Mucosa of descending colon (tissue), 3 donors: ENCODE data around the gene MSI2. TPM values are rescaled to one million over a fixed set of nuclear protein-coding genes. Genes with fewer than 3 reads are reported as not detected.
A peak's percentile ranks its signal among the peaks of the same experiment; 100 is the strongest.
"Not testable (repeated sequence)": the region's sequence is repeated elsewhere in the genome, so short reads cannot be mapped to it uniquely, and the experiment has no call there.

Experiments used
- ATAC-seq: fragments of 200-7000 bp; cut with Tn5 transposase; one replicate; pipeline ENCODE4 v1.9.1; 2020; ENCODE audit warnings: mild to moderate bottlenecking, moderate library complexity
- DNase-seq, 3 donors: peaks; one replicate each; pipeline ENCODE4 v3.0.0-alpha.2; 2020
- H3K36me3 ChIP-seq: fragments of 200-600 bp; one replicate; pipeline ENCODE4 v1.8.0; 2021; ENCODE audit warnings: low read depth, mild to moderate bottlenecking
- H3K4me1 ChIP-seq: fragments of 200-600 bp; one replicate; pipeline ENCODE4 v1.8.0; 2021; ENCODE audit warnings: low read depth, mild to moderate bottlenecking
- H3K4me3 ChIP-seq: fragments of 200-600 bp; one replicate; pipeline ENCODE4 v1.8.0; 2021; ENCODE audit warnings: mild to moderate bottlenecking
- H3K9me3 ChIP-seq: fragments of 200-600 bp; one replicate; pipeline ENCODE4 v1.8.0; 2021; ENCODE audit warnings: mild to moderate bottlenecking
- CTCF ChIP-seq: fragments of 200-600 bp; IDR thresholded peaks from one replicate; pipeline ENCODE4 v1.8.0; 2022; ENCODE audit warnings: antibody characterized with exemption, mild to moderate bottlenecking
- intact Hi-C, 2 donors: fragments of 100-400 bp; cut with DNase I in 1 of 2; cut with micrococcal nuclease in 1 of 2; formaldehyde crosslinking; loops; one replicate each; pipeline versions ENCODE4 v1.11.0 to v1.11.1; 2022; cut with DNase I, micrococcal nuclease
- total RNA-seq, 3 donors: library from RNA; stranded (reverse); fragmentation: NEBNext Ultra II Directional in 2 of 3; extraction: Animal tissue kit (Norgen Biotek cat#: 25700) in 2 of 3; gene quantifications; one replicate each; pipeline versions ENCODE4 v1.2.1 to v1.2.4, GENCODE V29; 2021 to 2023
- donor health status: DM: no; HTN: no; CAD: no; lungs with moderate emphysema.
- donor health status: DM: no; HTN: no; CAD: no.
- donor health status: DM: no; HTN: yes; CAD: no.

MSI2 gene
- total RNA-seq, 3 donors from 2014 or later, result 60.0 to 72.6 (median 65.7) TPM

- DNase-seq (no peak), ATAC-seq (peak; percentile 66)
- no peak for TF ChIP-seq CTCF
- Histone ChIP-seq H3K4me1 (no peaks in the 10 kb centered on the region), H3K9me3 (no peaks in the 10 kb centered on the region), H3K36me3 (no peaks in the 10 kb centered on the region), H3K4me3 (no peak overlapping the region)
- intact Hi-C loops, result no loop called here
Measured at GRCh38 chr17:57295526-57296023, 39.3 kb downstream of the MSI2 start.

- DNase-seq (no peak), ATAC-seq (no peak)
- intact Hi-C loops, result no loop called here
- no peaks in the 10 kb centered on the region for H3K9me3 ChIP-seq
- TF ChIP-seq CTCF, result no peak
- no peaks in the 10 kb centered on the region for H3K36me3 ChIP-seq
- no peak overlapping the region for H3K4me3 ChIP-seq
- H3K4me1 ChIP-seq, result no peaks in the 10 kb centered on the region
Measured at GRCh38 chr17:57296231-57296630, 39.9 kb downstream of the MSI2 start.

GRCh38 chr17:57299176-57299575, 42.9 kb downstream of the MSI2 start:
- Histone ChIP-seq H3K4me3 (no peak overlapping the region), H3K36me3 (no peaks in the 10 kb centered on the region), H3K4me1 (no peaks in the 10 kb centered on the region), H3K9me3 (no peaks in the 10 kb centered on the region)
- ATAC-seq (no peak), DNase-seq (no peak)
- TF ChIP-seq CTCF, result no peak
- intact Hi-C loops, result no loop called here

- intact Hi-C loops, H3K4me3 ChIP-seq, H3K36me3 ChIP-seq, ATAC-seq, H3K4me1 ChIP-seq, H3K9me3 ChIP-seq, DNase-seq: not testable (repeated sequence)
Measured at GRCh38 chr17:57300592-57300991, 44.3 kb downstream of the MSI2 start.

- no peak for ATAC-seq
- intact Hi-C loops, result no loop called here
- no peak for DNase-seq
- Histone ChIP-seq H3K4me1 (no peaks in the 10 kb centered on the region), H3K36me3 (no peaks in the 10 kb centered on the region), H3K4me3 (no peak overlapping the region), H3K9me3 (no peaks in the 10 kb centered on the region)
- TF ChIP-seq CTCF, result no peak
Measured at GRCh38 chr17:57302690-57303465, 46.6 kb downstream of the MSI2 start.

- Histone ChIP-seq H3K9me3 (no peaks in the 10 kb centered on the region), H3K4me3 (no peak overlapping the region), H3K4me1 (no peaks in the 10 kb centered on the region), H3K36me3 (no peaks in the 10 kb centered on the region)
- no peak for ATAC-seq
- no peak for DNase-seq
- TF ChIP-seq CTCF, result no peak
- intact Hi-C loops, result no loop called here
Measured at GRCh38 chr17:57305144-57305728, 48.9 kb downstream of the MSI2 start.
